Hepatocyte (in vitro differentiated cells): ENCODE measurements around the gene PIAS1.

ENCODE experiments used
- EZH2 ChIP-seq: fragments of 200-600 bp; sonication (generic); IDR thresholded peaks from 2 replicates; pipeline ENCODE4 v1.6.1; 2016; ENCODE audit warnings: antibody characterized with exemption, mild to moderate bottlenecking, borderline replicate concordance
- TF ChIP-seq, protein P1 (sequence below): fragments of 200-600 bp; sonication (generic); IDR thresholded peaks from 2 replicates; pipeline ENCODE4 v1.5.1; 2016; ENCODE audit warnings: antibody characterized with exemption, mild to moderate bottlenecking; ENCODE audit not compliant: poor library complexity

DNA sequence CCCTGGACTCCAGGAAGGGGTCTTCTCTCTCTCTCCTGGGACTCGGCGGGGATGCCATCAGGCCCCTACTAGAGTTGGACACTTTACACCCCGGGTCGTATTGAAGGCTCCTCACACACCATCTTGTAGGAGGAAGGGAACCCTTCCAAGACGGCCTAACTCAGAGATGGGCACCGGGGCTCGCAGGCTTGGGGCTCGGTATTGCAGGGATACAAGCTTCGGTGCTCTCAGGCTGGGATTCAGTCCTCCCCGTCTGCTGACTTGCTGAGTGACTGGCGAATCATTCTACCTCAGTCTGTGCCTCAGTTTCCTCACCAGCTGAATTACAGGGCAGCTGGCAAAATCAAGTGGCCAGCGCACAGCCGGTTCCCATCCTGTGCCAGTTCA lies 151.4 kb downstream of the PIAS1 start:
- TF ChIP-seq, protein P1, sequence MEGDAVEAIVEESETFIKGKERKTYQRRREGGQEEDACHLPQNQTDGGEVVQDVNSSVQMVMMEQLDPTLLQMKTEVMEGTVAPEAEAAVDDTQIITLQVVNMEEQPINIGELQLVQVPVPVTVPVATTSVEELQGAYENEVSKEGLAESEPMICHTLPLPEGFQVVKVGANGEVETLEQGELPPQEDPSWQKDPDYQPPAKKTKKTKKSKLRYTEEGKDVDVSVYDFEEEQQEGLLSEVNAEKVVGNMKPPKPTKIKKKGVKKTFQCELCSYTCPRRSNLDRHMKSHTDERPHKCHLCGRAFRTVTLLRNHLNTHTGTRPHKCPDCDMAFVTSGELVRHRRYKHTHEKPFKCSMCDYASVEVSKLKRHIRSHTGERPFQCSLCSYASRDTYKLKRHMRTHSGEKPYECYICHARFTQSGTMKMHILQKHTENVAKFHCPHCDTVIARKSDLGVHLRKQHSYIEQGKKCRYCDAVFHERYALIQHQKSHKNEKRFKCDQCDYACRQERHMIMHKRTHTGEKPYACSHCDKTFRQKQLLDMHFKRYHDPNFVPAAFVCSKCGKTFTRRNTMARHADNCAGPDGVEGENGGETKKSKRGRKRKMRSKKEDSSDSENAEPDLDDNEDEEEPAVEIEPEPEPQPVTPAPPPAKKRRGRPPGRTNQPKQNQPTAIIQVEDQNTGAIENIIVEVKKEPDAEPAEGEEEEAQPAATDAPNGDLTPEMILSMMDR, result no peak
- no peak for TF ChIP-seq EZH2
